ENCODE measurements around the gene FRYL. TPM values are rescaled to one million over a fixed set of nuclear protein-coding genes. Genes with fewer than 3 reads are reported as not detected.

FRYL gene
- total and polyA plus RNA-seq, 2 of the 13 experiments (the other 11 are each of a cell fraction or from before 2014, with no cell fraction given), result 9.7 to 19.6 TPM

DNA sequence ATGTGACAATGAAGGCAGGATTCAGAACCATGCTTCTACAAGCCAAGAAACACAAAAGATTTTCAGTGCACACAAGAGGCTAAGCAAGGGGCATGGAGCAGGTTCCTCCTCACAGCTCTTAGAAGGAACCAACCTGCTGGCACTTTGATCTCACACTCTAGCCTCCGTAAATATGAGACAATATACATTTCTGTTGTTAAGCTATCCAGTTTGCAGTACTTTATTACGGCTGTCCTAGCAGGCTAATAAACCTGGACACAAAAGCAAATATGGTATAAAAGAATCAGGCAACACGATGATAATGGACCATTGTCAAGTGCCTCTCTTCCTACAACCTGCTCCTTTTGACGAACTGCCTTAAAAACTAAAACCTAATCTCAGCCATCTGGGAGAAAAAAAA is 175.6 kb downstream of the FRYL start:
- ChIA-PET POLR2A (no interaction called here), CTCF (ENCODE audit: low intra/inter-chr PET ratio, low total read pairs) (no interaction called here)
- Histone ChIP-seq H3K27me3 (ENCODE audit: control insufficient read depth in 1 of 2, insufficient read depth in 2 of 2, low read length in 2 of 2) (no peaks in the 10 kb centered on the region), H4K20me1 (ENCODE audit: insufficient read depth, low read length) (no peaks in the 10 kb centered on the region), H2AFZ (ENCODE audit: low read length) (no peak overlapping the region), H3K4me3 (replicated peaks in 1 of 3; ENCODE audit: insufficient read depth in 1 of 3, low read depth in 2 of 3, low read length in 3 of 3) (no peak overlapping the region), H3K27ac (ENCODE audit: extremely low read length, insufficient read depth, low read length) (no peak overlapping the region), H3K9me3 (ENCODE audit: low read length) (no peaks in the 10 kb centered on the region), H3K4me2 (ENCODE audit: low read depth, low read length) (no peak overlapping the region), H3K36me3 (replicated peaks in 1 of 2; ENCODE audit: control insufficient read depth in 1 of 2, insufficient read depth in 2 of 2, low read length in 2 of 2) (no peaks in the 10 kb centered on the region), H3K9ac (ENCODE audit: insufficient read depth, low read depth, low read length) (no peak overlapping the region), H3K79me2 (ENCODE audit: insufficient read depth, low read length) (no peaks in the 10 kb centered on the region), H3K4me1 (ENCODE audit: insufficient read depth, low read length) (peaks cover 36% of the 10 kb centered on the region)
- 75% methylated on average over 4 of the region's 4 CpGs for WGBS (ENCODE audit: low lambda C conversion rate)
- FAIRE-seq (no peak), DNase-seq (ENCODE audit: low spot score) (no peak), ATAC-seq (no peak)
- intact Hi-C loops (cut with micrococcal nuclease; ENCODE audit: unreplicated experiment) (loop anchor here (5.0 kb wide), 1 partner anchor 178 kb away; the partner anchor contains the start of gene FRYL), in situ Hi-C loops (cut with HindIII; ENCODE audit: extremely low pct_ligation_motif_present, low pct_unique_long_range_greater_than_20kb) (no loop called here)
- TF ChIP-seq NFATC3 (CRISPR knock-in tag; IDR thresholded peaks at IDR 0.05) (no peak), HDAC6 (IDR thresholded peaks at IDR 0.05; ENCODE audit: low read depth, low read length) (no peak), SRF (IDR thresholded peaks at IDR 0.05; ENCODE audit: low read depth, low read length) (no peak), LCORL (IDR thresholded peaks at IDR 0.05) (no peak), LCORL (CRISPR knock-in tag; IDR thresholded peaks at IDR 0.05) (no peak), EEA1 (CRISPR knock-in tag; IDR thresholded peaks at IDR 0.05; ENCODE audit: borderline replicate concordance) (no peak), PHF21A (CRISPR knock-in tag; IDR thresholded peaks at IDR 0.05) (no peak), SP4 (CRISPR knock-in tag; IDR thresholded peaks at IDR 0.05) (no peak), ZNF260 (CRISPR knock-in tag; IDR thresholded peaks at IDR 0.05; ENCODE audit: borderline replicate concordance, low read depth) (no peak)
- TF ChIP-seq, protein P1, sequence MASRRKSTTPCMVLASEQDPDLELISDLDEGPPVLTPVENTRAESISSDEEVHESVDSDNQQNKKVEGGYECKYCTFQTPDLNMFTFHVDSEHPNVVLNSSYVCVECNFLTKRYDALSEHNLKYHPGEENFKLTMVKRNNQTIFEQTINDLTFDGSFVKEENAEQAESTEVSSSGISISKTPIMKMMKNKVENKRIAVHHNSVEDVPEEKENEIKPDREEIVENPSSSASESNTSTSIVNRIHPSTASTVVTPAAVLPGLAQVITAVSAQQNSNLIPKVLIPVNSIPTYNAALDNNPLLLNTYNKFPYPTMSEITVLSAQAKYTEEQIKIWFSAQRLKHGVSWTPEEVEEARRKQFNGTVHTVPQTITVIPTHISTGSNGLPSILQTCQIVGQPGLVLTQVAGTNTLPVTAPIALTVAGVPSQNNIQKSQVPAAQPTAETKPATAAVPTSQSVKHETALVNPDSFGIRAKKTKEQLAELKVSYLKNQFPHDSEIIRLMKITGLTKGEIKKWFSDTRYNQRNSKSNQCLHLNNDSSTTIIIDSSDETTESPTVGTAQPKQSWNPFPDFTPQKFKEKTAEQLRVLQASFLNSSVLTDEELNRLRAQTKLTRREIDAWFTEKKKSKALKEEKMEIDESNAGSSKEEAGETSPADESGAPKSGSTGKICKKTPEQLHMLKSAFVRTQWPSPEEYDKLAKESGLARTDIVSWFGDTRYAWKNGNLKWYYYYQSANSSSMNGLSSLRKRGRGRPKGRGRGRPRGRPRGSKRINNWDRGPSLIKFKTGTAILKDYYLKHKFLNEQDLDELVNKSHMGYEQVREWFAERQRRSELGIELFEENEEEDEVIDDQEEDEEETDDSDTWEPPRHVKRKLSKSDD (CRISPR knock-in tag; IDR thresholded peaks at IDR 0.05; ENCODE audit: low read depth), result no peak
- TF ChIP-seq, protein P2, sequence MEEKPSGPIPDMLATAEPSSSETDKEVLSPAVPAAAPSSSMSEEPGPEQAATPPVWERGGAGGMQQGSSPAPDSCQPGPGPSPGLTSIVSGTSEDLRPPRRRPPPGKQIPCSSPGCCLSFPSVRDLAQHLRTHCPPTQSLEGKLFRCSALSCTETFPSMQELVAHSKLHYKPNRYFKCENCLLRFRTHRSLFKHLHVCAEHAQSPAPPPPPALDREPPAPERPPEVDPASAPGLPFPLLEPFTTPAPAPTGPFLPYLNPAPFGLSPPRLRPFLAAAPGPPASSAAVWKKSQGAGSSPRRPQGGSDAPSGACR (CRISPR knock-in tag; IDR thresholded peaks at IDR 0.05), result no peak
- BruUV-seq (replicated peaks), result no TSS peak

All from HepG2 (cell line).